Measurements from ENCODE around the gene JADE3.

JADE3 gene

GRCh38 chrX:47093248-47093647, 181.0 kb downstream of the JADE3 start:
- peak; percentile 8 for DNase-seq (ENCODE audit: low read depth)
- no peak overlapping the region for H3K4me3 ChIP-seq (ENCODE audit: low read depth, low read length)
- in situ Hi-C loops (cut with HindIII; ENCODE audit: low sequenced_read_pairs), result no loop called here
- TF ChIP-seq CTCF (IDR thresholded peaks at IDR 0.05; ENCODE audit: low read depth, low read length, missing control alignments), result peak; percentile 45

GRCh38 chrX:47093860-47094259, 181.6 kb downstream of the JADE3 start:
- no peak overlapping the region for H3K4me3 ChIP-seq (ENCODE audit: low read depth, low read length)
- no peak for TF ChIP-seq CTCF (IDR thresholded peaks at IDR 0.05; ENCODE audit: low read depth, low read length, missing control alignments)
- DNase-seq (ENCODE audit: low read depth), result no peak
- in situ Hi-C loops (cut with HindIII; ENCODE audit: low sequenced_read_pairs), result no loop called here

- TF ChIP-seq CTCF (IDR thresholded peaks at IDR 0.05; ENCODE audit: low read depth, low read length, missing control alignments), result no peak
- no peak overlapping the region for H3K4me3 ChIP-seq (ENCODE audit: low read depth, low read length)
- in situ Hi-C loops (cut with HindIII; ENCODE audit: low sequenced_read_pairs), result no loop called here
- DNase-seq (ENCODE audit: low read depth), result no peak
Measured at GRCh38 chrX:47097018-47097417, 184.8 kb downstream of the JADE3 start.

- in situ Hi-C loops (cut with HindIII; ENCODE audit: low sequenced_read_pairs), result no loop called here
- no peak for TF ChIP-seq CTCF (IDR thresholded peaks at IDR 0.05; ENCODE audit: low read depth, low read length, missing control alignments)
- DNase-seq (ENCODE audit: low read depth), result no peak
- H3K4me3 ChIP-seq (ENCODE audit: low read depth, low read length), result no peak overlapping the region
Measured at GRCh38 chrX:47098338-47099094, 186.3 kb downstream of the JADE3 start.

GRCh38 chrX:47101206-47101605, 189.0 kb downstream of the JADE3 start:
- DNase-seq (ENCODE audit: low read depth), result no peak
- no peak overlapping the region for H3K4me3 ChIP-seq (ENCODE audit: low read depth, low read length)
- in situ Hi-C loops (cut with HindIII; ENCODE audit: low sequenced_read_pairs), result no loop called here
- TF ChIP-seq CTCF (IDR thresholded peaks at IDR 0.05; ENCODE audit: low read depth, low read length, missing control alignments), result no peak
